Osteocyte (in vitro differentiated cells): ENCODE data around the gene HOXA7. TPM values are rescaled to one million over a fixed set of nuclear protein-coding genes. Genes with fewer than 3 reads are reported as not detected.

Experiments used
- DNase-seq: peaks from one replicate; pipeline ENCODE4 v3.0.0; 2021; ENCODE audit warnings: mixed read lengths; ENCODE audit not compliant: unreplicated experiment; ENCODE audit errors: extremely low spot score
- H3K27ac Mint-ChIP-seq: one replicate; pipeline ENCODE4 v1.8.0; 2021; ENCODE audit warnings: mild to moderate bottlenecking, mixed read lengths; ENCODE audit not compliant: unreplicated experiment
- H3K27me3 Mint-ChIP-seq: one replicate; pipeline ENCODE4 v1.8.0; 2021; ENCODE audit warnings: mixed read lengths; ENCODE audit not compliant: unreplicated experiment
- H3K36me3 Mint-ChIP-seq: one replicate; pipeline ENCODE4 v1.8.0; 2021; ENCODE audit warnings: mixed read lengths; ENCODE audit not compliant: unreplicated experiment
- H3K4me1 Mint-ChIP-seq: one replicate; pipeline ENCODE4 v1.8.0; 2021; ENCODE audit warnings: mixed read lengths; ENCODE audit not compliant: unreplicated experiment
- H3K4me3 Mint-ChIP-seq: one replicate; pipeline ENCODE4 v1.8.0; 2021; ENCODE audit warnings: mild to moderate bottlenecking, moderate library complexity, mixed read lengths; ENCODE audit not compliant: unreplicated experiment
- H3K9me3 Mint-ChIP-seq: one replicate; pipeline ENCODE4 v1.8.0; 2021; ENCODE audit warnings: mixed read lengths; ENCODE audit not compliant: unreplicated experiment
- CTCF ChIP-seq: fragments of 200-600 bp; sonication (generic); IDR thresholded peaks from 2 replicates; pipeline ENCODE4 v1.5.0; 2021; ENCODE audit warnings: antibody characterized with exemption, mild to moderate bottlenecking, moderate library complexity
- total RNA-seq: library from RNA; stranded (reverse); gene quantifications from 2 replicates; pipeline ENCODE4 v1.2.1, GENCODE V29; 2021

Gene HOXA7
- total RNA-seq, 1 donor from 2014 or later: not detected

- Mint-ChIP-seq H3K4me1 (peaks cover 44% of the 10 kb centered on the region), H3K36me3 (no peaks in the 10 kb centered on the region), H3K9me3 (no peaks in the 10 kb centered on the region), H3K27me3 (peaks cover 86% of the 10 kb centered on the region), H3K27ac (no peak within 1 kb of the TSS), H3K4me3 (peak within 1 kb of the TSS; percentile 69)
- TF ChIP-seq CTCF: no peak
- DNase-seq: no peak
Observed at GRCh38 chr7:27185013-27185853, 28.8 kb upstream of the HOXA7 start, which contains the start of gene HOXA11. TSS of gene HOXA11 (minus strand) at chr7:27185232. CDS start at chr7:27185144, 88 bp downstream.

GRCh38 chr7:27184337-27185012 is 28.0 kb upstream of the HOXA7 start:
- Mint-ChIP-seq H3K4me3 (peak overlapping the region; percentile 69), H3K4me1 (peaks cover 45% of the 10 kb centered on the region), H3K9me3 (no peaks in the 10 kb centered on the region), H3K36me3 (no peaks in the 10 kb centered on the region), H3K27me3 (peaks cover 85% of the 10 kb centered on the region), H3K27ac (no peak overlapping the region)
- TF ChIP-seq CTCF: no peak
- DNase-seq: no peak

- H3K9me3 Mint-ChIP-seq: no peaks in the 10 kb centered on the region
- no peak for DNase-seq
- peak overlapping the region; percentile 69 for H3K4me3 Mint-ChIP-seq
- no peaks in the 10 kb centered on the region for H3K36me3 Mint-ChIP-seq
- no peak for TF ChIP-seq CTCF
- no peak overlapping the region for H3K27ac Mint-ChIP-seq
- peaks cover 85% of the 10 kb centered on the region for H3K27me3 Mint-ChIP-seq
- peaks cover 41% of the 10 kb centered on the region for H3K4me1 Mint-ChIP-seq
Observed at GRCh38 chr7:27183682-27184336, 27.3 kb upstream of the HOXA7 start.

GRCh38 chr7:27182861-27183681 is 26.6 kb upstream of the HOXA7 start:
- no peak for TF ChIP-seq CTCF
- no peak for DNase-seq
- H3K4me1 Mint-ChIP-seq: peaks cover 33% of the 10 kb centered on the region
- no peak overlapping the region for H3K4me3 Mint-ChIP-seq
- no peaks in the 10 kb centered on the region for H3K36me3 Mint-ChIP-seq
- H3K9me3 Mint-ChIP-seq: no peaks in the 10 kb centered on the region
- H3K27me3 Mint-ChIP-seq: peaks cover 85% of the 10 kb centered on the region
- no peak overlapping the region for H3K27ac Mint-ChIP-seq
